ENCODE measurements around the gene CDH13.

CDH13 gene

GRCh38 chr16:82735186-82735585 lies 108.4 kb downstream of the CDH13 start:
- H3K4me3 ChIP-seq = peak overlapping the region; percentile 6 to 25

GRCh38 chr16:82735673-82736091 lies 108.9 kb downstream of the CDH13 start:
- TF ChIP-seq CTCF (IDR thresholded peaks at IDR 0.05) = no peak
- no peaks in the 10 kb centered on the region for H3K36me3 ChIP-seq
- H3K9me3 ChIP-seq = no peaks in the 10 kb centered on the region
- H3K4me3 ChIP-seq = peak overlapping the region; percentile 6 to 25
- intact Hi-C loops (cut with DNase I; ENCODE audit: low total_unique reads) = no loop called here
- H3K4me1 ChIP-seq = peaks cover 0 to 42% (median 27%) of the 10 kb centered on the region in 4 donors
- H3K27me3 ChIP-seq = no peaks in the 10 kb centered on the region
- peak overlapping the region; percentile 70 to 78 for H3K27ac ChIP-seq
- DNase-seq = no peak

More at GRCh38 chr16:82735186-82735585, 108.4 kb downstream of the CDH13 start:
- TF ChIP-seq CTCF (IDR thresholded peaks at IDR 0.05) = no peak
- DNase-seq = no peak
- H3K27ac ChIP-seq = peak overlapping the region; percentile 70 to 78
- H3K27me3 ChIP-seq = no peaks in the 10 kb centered on the region
- intact Hi-C loops (cut with DNase I; ENCODE audit: low total_unique reads) = no loop called here
- H3K4me1 ChIP-seq = peaks cover 0 to 42% (median 27%) of the 10 kb centered on the region in 4 donors
- H3K9me3 ChIP-seq = no peaks in the 10 kb centered on the region
- H3K36me3 ChIP-seq = no peaks in the 10 kb centered on the region

- TF ChIP-seq CTCF (IDR thresholded peaks at IDR 0.05) = no peak
- H3K27me3 ChIP-seq = no peaks in the 10 kb centered on the region
- H3K4me1 ChIP-seq = peaks cover 0 to 42% (median 27%) of the 10 kb centered on the region in 4 donors
- intact Hi-C loops (cut with DNase I; ENCODE audit: low total_unique reads) = no loop called here
- H3K4me3 ChIP-seq = peak overlapping the region; percentile 6 to 25
- H3K36me3 ChIP-seq = no peaks in the 10 kb centered on the region
- peak overlapping the region; percentile 70 to 78 for H3K27ac ChIP-seq
- DNase-seq = no peak
- no peaks in the 10 kb centered on the region for H3K9me3 ChIP-seq
Observed at GRCh38 chr16:82736224-82736623, 109.5 kb downstream of the CDH13 start.

GRCh38 chr16:82738699-82739098 lies 111.9 kb downstream of the CDH13 start:
- H3K27ac ChIP-seq = no peak overlapping the region
- no peak overlapping the region for H3K4me3 ChIP-seq
- peaks cover 0 to 37% (median 27%) of the 10 kb centered on the region in 4 donors for H3K4me1 ChIP-seq
- intact Hi-C loops (cut with DNase I; ENCODE audit: low total_unique reads) = no loop called here
- no peaks in the 10 kb centered on the region for H3K9me3 ChIP-seq
- no peaks in the 10 kb centered on the region for H3K27me3 ChIP-seq
- no peak for DNase-seq
- TF ChIP-seq CTCF (IDR thresholded peaks at IDR 0.05) = peak; percentile 5 to 12
- no peaks in the 10 kb centered on the region for H3K36me3 ChIP-seq

- Histone ChIP-seq H3K27ac (no peak overlapping the region), H3K27me3 (no peaks in the 10 kb centered on the region), H3K9me3 (no peaks in the 10 kb centered on the region), H3K4me1 (peaks cover 0 to 12% (median 7%) of the 10 kb centered on the region in 4 donors), H3K4me3 (no peak overlapping the region), H3K36me3 (no peaks in the 10 kb centered on the region)
- intact Hi-C loops (cut with DNase I; ENCODE audit: low total_unique reads) = no loop called here
- DNase-seq = no peak
- TF ChIP-seq CTCF (IDR thresholded peaks at IDR 0.05) = no peak
Observed at GRCh38 chr16:82741073-82741615, 114.4 kb downstream of the CDH13 start.

All from tibial artery (tissue), 4 donors.